ENCODE results near the gene FSIP2. TPM values are rescaled to one million over a fixed set of nuclear protein-coding genes. Genes with fewer than 3 reads are reported as not detected.

The FSIP2 gene
- total and polyA plus RNA-seq, 8 donors, result 0.19 to 32.5 (median 5.1) TPM

- WGBS, 5 donors, result 92 to 94% (median 93%) methylated on average over 8 of the region's 8 CpGs
- DNase-seq, result no peak
Measured at GRCh38 chr2:185835974-185836373, 97.4 kb downstream of the FSIP2 start.

GRCh38 chr2:185854885-185855284 lies 116.3 kb downstream of the FSIP2 start:
- Histone ChIP-seq H3K9me3 (peaks cover 0 to 22% (median 7%) of the 10 kb centered on the region in 4 donors), H3K27ac (no peak overlapping the region), H3K4me3 (no peak overlapping the region), H3K36me3 (peaks cover 0 to 3% (median 0%) of the 10 kb centered on the region in 4 donors), H3K27me3 (no peaks in the 10 kb centered on the region), H3K4me1 (no peaks in the 10 kb centered on the region)
- WGBS, 5 donors, result 60 to 76% (median 66%) methylated on average over 4 of the region's 4 CpGs
- no peak for TF ChIP-seq POLR2AphosphoS5 (IDR thresholded peaks at IDR 0.05)
- no peak for TF ChIP-seq POLR2A (IDR thresholded peaks at IDR 0.05)
- no peak for TF ChIP-seq EP300 (IDR thresholded peaks at IDR 0.05)
- TF ChIP-seq CTCF (IDR thresholded peaks at IDR 0.05), result no peak
- no peak for DNase-seq
- intact Hi-C loops (cut with DNase I; ENCODE audit: low total_unique reads), result no loop called here

More at GRCh38 chr2:185835974-185836373, 97.4 kb downstream of the FSIP2 start:
- Histone ChIP-seq H3K9me3 (peaks cover 0 to 27% (median 16%) of the 10 kb centered on the region in 4 donors), H3K4me1 (no peaks in the 10 kb centered on the region), H3K27ac (no peak overlapping the region), H3K36me3 (no peaks in the 10 kb centered on the region), H3K4me3 (no peak overlapping the region), H3K27me3 (no peaks in the 10 kb centered on the region)
- TF ChIP-seq POLR2AphosphoS5 (IDR thresholded peaks at IDR 0.05) (no peak), EP300 (IDR thresholded peaks at IDR 0.05) (no peak), CTCF (IDR thresholded peaks at IDR 0.05) (no peak), POLR2A (IDR thresholded peaks at IDR 0.05) (no peak)
- intact Hi-C loops (cut with DNase I; ENCODE audit: low total_unique reads), result no loop called here

DNA sequence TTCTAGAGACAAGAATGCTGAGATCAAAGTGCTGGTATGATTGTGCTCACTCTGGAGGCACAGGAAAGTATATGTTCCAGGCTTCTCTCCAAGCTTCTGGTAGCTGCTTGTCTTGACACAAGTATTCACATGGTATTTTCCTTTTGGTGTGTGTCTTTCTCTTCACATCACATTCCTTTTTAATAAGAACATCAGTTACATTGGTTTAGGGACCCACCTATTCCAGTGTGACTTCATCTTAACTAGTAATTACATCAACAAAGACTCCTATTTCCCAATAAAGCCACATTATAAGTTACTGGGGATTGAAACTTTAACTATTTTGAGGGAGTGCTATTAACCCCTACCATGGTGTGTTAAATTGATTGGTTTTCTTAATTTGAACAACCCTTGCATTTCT lies 119.1 kb downstream of the FSIP2 start:
- no peak overlapping the region for H3K4me3 ChIP-seq
- intact Hi-C loops (cut with DNase I; ENCODE audit: low total_unique reads), result no loop called here
- no peaks in the 10 kb centered on the region for H3K4me1 ChIP-seq
- H3K27ac ChIP-seq, result no peak overlapping the region
- H3K9me3 ChIP-seq, result peaks cover 0 to 19% (median 7%) of the 10 kb centered on the region in 4 donors
- no peaks in the 10 kb centered on the region for H3K27me3 ChIP-seq
- TF ChIP-seq POLR2AphosphoS5 (IDR thresholded peaks at IDR 0.05), result no peak
- no peak for TF ChIP-seq EP300 (IDR thresholded peaks at IDR 0.05)
- no peak for TF ChIP-seq POLR2A (IDR thresholded peaks at IDR 0.05)
- TF ChIP-seq CTCF (IDR thresholded peaks at IDR 0.05), result no peak
- H3K36me3 ChIP-seq, result peaks cover 0 to 3% (median 0%) of the 10 kb centered on the region in 4 donors
- DNase-seq, result no peak

DNA sequence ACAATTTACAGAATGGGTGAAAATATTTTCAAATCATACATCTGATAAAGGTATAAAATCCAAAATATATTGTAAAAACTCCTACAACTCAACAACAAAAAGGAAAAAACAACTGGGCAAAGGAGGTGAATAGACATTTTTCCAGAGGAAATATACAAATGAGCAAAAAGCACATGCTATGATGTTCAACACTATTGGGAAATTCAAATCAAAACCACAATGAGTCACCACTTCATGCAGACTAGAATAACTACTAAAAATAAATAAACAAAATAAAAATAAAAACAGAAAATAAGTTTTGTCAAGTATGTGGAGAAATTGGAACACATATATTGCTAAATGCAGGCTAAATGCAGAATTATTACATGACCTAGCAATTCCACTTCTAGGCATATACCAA lies 120.9 kb downstream of the FSIP2 start:
- DNase-seq, result no peak
- Histone ChIP-seq H3K9me3 (peaks cover 0 to 10% (median 2%) of the 10 kb centered on the region in 4 donors), H3K4me3 (no peak overlapping the region), H3K27me3 (no peaks in the 10 kb centered on the region), H3K4me1 (no peaks in the 10 kb centered on the region), H3K36me3 (no peaks in the 10 kb centered on the region), H3K27ac (no peak overlapping the region)
- TF ChIP-seq POLR2A (IDR thresholded peaks at IDR 0.05) (no peak), EP300 (IDR thresholded peaks at IDR 0.05) (no peak)
- intact Hi-C loops (cut with DNase I; ENCODE audit: low total_unique reads), result no loop called here

DNA sequence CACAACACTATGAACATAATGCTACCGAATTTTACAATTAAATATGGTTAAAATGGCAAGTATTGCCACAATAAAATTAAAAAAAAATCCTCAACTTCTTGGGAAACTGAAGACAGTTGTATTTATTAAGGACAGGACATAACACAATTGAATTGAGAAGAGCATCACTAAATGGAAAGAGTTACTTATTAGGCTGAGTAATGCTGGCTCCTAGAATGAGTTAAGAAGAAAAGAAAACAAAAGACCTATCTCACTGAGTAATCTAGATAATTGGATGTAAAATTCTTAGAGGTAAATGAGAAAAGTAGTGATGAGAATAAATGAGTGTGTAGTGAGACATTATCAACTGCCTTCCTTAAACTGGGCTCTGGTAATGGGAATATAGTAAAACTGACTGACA lies 121.7 kb downstream of the FSIP2 start:
- intact Hi-C loops (cut with DNase I; ENCODE audit: low total_unique reads), result no loop called here
- no peaks in the 10 kb centered on the region for H3K27me3 ChIP-seq
- H3K4me1 ChIP-seq, result no peaks in the 10 kb centered on the region
- H3K36me3 ChIP-seq, result no peaks in the 10 kb centered on the region
- H3K9me3 ChIP-seq, result peaks cover 0 to 6% (median 0%) of the 10 kb centered on the region in 4 donors
- TF ChIP-seq EP300 (IDR thresholded peaks at IDR 0.05) (no peak), POLR2AphosphoS5 (IDR thresholded peaks at IDR 0.05) (no peak), POLR2A (IDR thresholded peaks at IDR 0.05) (no peak), CTCF (IDR thresholded peaks at IDR 0.05) (no peak)
- no peak overlapping the region for H3K27ac ChIP-seq
- 72 to 86% (median 85%) methylated on average over 1 of the region's 1 CpG for WGBS, 5 donors
- no peak overlapping the region for H3K4me3 ChIP-seq
- no peak for DNase-seq

Measured in stomach (tissue), 9 donors.